IgD-negative memory B cell (primary cell): Measurements from ENCODE around the gene TNNC1. TPM values are rescaled to one million over a fixed set of nuclear protein-coding genes. Genes with fewer than 3 reads are reported as not detected.
A peak's percentile ranks its signal among the peaks of the same experiment; 100 is the strongest.

ENCODE experiments used
- H3K27ac Mint-ChIP-seq, 3 donors: one replicate each; pipeline ENCODE4 v1.8.0; 2020 to 2022; ENCODE audit warnings: mild to moderate bottlenecking in 3 of 3, mixed read lengths in 3 of 3, moderate library complexity in 1 of 3
- H3K27me3 Mint-ChIP-seq: one replicate; pipeline ENCODE4 v1.8.0; 2021; ENCODE audit warnings: mixed read lengths
- H3K36me3 Mint-ChIP-seq: one replicate; pipeline ENCODE4 v1.8.0; 2020; ENCODE audit warnings: mild to moderate bottlenecking, mixed read lengths
- H3K4me1 Mint-ChIP-seq, 3 donors: one replicate each; pipeline ENCODE4 v1.8.0; 2020 to 2022; ENCODE audit warnings: mixed read lengths in 3 of 3, mild to moderate bottlenecking in 1 of 3
- H3K4me3 Mint-ChIP-seq, 4 donors: one replicate each; pipeline ENCODE4 v1.8.0; 2020 to 2022; ENCODE audit warnings: mild to moderate bottlenecking in 4 of 4, mixed read lengths in 4 of 4, moderate library complexity in 3 of 4
- H3K9me3 Mint-ChIP-seq, 3 donors: one replicate each; pipeline ENCODE4 v1.8.0; 2020 to 2021; ENCODE audit warnings: mixed read lengths in 3 of 3, mild to moderate bottlenecking in 1 of 3
- polyA plus RNA-seq: library from polyadenylated mRNA; unstranded; fragments of 300-500 nt; fragmentation: Illumina TruSeq; gene quantifications from one replicate; pipeline ENCODE4 v1.2.3, GENCODE V29; 2021

The TNNC1 gene
- polyA plus RNA-seq, 1 donor from 2014 or later, result not detected

DNA sequence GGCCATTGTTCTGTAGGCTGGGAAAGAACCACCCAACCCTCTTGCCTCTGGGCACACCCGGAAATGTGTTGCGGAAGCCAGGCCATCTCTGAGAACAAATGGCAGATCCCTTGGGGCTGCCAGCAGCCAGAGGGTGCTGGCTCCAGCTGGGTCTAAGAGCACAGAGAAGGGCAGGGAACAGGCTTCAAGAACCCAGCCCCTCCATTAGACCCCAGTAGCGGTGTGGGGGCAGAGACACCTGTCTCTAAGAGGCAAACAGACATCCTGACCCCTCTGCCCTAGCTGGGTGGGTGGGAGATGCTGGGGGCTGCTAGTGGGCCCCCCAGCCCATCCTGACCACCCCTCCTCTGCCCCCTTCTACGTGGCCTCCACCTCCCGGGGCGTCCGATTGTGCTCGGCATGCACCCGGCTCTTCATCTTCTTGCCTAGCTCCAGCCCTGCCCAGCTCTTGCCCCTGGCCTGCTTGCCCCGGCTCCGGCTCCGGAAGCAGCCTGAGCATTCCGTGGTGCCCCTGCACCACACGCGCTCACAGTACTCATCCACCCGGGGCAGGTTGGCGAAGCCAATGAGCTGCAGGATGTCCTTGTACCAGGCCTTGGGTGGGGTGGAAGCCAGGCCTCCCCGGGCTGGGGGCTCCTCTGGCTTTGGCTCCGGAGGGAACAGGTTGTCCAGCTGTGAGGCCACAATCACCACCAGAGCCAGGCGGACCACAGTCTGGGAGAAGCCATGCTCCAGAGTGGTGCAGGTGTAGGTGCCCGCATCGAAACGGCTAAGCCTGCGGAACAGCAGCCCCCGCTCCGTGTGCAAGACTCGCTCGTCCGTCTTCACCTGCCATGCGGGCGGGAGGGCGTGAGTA, 18.4 kb downstream of the TNNC1 start:
- Mint-ChIP-seq H3K36me3 (no peaks in the 10 kb centered on the region), H3K4me3 (peak overlapping the region in 2 of 4 donors; percentile 15 to 76), H3K9me3 (no peaks in the 10 kb centered on the region), H3K27me3 (no peaks in the 10 kb centered on the region), H3K4me1 (peaks cover 0 to 6% (median 5%) of the 10 kb centered on the region in 3 donors), H3K27ac (no peak overlapping the region)

DNA sequence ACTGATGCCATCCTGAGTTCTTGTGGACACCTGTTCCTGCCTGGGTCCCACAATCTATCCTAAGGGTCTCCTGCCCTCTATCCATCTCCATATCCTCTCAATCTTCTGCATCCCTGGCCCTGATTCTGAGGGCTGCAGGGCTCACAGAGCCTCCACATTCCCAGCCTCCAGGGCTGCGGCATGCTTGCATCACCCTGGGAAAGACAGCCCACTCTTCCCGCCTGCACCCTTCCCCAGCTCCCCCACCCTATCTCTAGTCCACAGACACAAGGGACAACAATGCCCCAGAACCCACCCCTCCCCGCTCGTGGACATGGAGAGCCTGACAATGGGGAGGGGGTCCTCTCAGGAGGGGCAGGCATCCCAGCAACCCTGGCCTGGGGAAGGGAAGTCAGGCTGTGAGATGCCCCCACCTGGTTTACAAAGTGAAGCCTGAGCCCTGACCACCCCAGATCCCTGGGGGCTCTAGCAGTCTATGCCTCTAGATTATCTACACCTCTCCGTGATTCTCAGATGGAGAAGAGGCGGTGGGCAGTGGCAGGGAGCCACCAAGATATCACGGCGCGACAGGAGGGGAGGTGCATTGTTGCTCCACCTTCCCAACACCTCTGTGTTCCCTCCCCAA, 19.2 kb downstream of the TNNC1 start:
- H3K27ac Mint-ChIP-seq, result no peak overlapping the region
- no peaks in the 10 kb centered on the region for H3K36me3 Mint-ChIP-seq
- peaks cover 0 to 6% (median 5%) of the 10 kb centered on the region in 3 donors for H3K4me1 Mint-ChIP-seq
- no peak overlapping the region for H3K4me3 Mint-ChIP-seq
- H3K27me3 Mint-ChIP-seq, result no peaks in the 10 kb centered on the region
- no peaks in the 10 kb centered on the region for H3K9me3 Mint-ChIP-seq

DNA sequence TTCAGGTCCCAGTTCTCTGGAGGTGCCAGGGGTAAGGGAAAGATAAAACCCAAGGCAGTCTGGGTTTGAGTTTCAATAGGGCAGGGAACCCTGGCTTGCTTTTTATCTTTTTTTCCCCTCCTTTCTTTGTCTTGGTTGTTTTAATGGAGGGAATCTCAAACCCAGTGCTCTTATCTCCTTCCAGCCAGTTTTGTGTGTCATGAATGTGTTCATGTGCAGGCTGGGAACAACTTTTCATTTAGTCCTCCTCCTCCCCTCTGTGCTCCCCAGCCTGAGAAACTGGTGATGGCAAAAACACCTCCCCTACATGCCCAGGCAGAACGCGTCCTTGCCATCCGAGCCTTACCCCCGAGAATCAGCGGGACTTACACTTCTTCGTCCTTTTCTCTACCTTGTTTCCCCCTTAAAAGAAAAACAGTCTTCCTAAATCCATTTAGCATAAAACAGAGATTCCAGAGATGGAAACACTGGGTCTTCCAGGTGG, 19.8 kb downstream of the TNNC1 start:
- Mint-ChIP-seq H3K27me3 (no peaks in the 10 kb centered on the region), H3K27ac (peak overlapping the region in 1 of 3 donors; percentile 54), H3K4me1 (peaks cover 0 to 6% (median 5%) of the 10 kb centered on the region in 3 donors), H3K9me3 (no peaks in the 10 kb centered on the region), H3K36me3 (no peaks in the 10 kb centered on the region), H3K4me3 (no peak overlapping the region)

DNA sequence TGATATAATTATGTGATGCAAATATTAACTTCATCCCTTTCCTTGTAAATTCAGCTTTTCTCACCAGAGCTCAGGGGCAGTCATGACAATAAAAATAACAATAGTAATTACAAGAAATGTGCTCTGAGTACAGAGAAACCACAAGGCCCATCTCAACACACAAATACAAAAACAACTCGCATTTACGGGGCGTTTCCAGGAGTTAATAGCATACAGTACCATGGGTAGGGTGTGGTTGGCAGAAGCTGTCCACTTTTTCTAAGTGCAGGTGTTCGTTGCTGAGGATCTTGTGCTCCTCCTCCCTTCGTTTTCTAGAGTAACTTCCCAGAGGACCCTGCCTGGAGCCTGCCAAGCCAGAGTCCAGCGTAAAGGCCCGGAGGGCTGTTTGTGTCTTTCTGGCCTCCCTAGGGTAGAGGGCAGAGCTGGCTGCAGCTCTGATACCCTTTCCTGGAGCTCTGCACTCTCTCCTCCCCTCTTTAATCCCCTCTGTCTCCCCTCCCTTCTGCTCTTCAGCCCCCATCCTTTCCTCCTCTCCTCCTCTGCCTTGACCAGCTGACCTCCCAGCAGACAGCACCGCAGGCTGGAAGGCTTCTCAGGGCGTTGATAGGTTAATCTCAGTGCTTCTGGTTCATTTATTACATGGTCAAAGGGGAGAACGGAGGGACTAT, 20.4 kb downstream of the TNNC1 start:
- Mint-ChIP-seq H3K27me3 (no peaks in the 10 kb centered on the region), H3K9me3 (no peaks in the 10 kb centered on the region), H3K27ac (peak overlapping the region in 1 of 3 donors; percentile 54), H3K4me1 (peaks cover 0 to 6% (median 5%) of the 10 kb centered on the region in 3 donors), H3K4me3 (no peak overlapping the region), H3K36me3 (no peaks in the 10 kb centered on the region)

DNA sequence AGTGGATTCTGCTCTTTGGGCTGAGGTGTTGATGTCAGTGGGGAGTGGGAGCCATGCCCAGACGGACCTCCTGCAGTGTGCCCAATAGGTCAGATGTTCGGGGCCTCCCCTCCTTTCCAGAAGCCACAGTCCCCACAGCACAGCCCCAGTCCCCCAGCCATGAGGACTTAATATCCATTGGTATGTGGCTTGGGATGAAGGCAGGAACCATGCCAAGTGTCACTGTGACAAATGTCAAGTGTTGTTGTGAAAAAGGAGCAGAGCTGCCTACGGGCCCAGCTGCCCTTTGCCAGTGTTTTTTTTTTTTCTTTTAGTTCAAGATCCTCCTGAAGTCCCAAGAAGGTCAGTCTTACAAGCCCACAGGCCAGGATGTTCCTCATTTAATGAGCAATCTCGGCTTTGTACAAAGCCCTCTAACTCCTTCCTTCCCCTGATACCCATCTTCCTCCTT, 21.1 kb downstream of the TNNC1 start:
- H3K27ac Mint-ChIP-seq, result peak overlapping the region in 1 of 3 donors; percentile 31
- H3K27me3 Mint-ChIP-seq, result peaks cover 3% of the 10 kb centered on the region
- peaks cover 0 to 6% (median 5%) of the 10 kb centered on the region in 3 donors for H3K4me1 Mint-ChIP-seq
- H3K9me3 Mint-ChIP-seq, result no peaks in the 10 kb centered on the region
- no peaks in the 10 kb centered on the region for H3K36me3 Mint-ChIP-seq
- no peak overlapping the region for H3K4me3 Mint-ChIP-seq

DNA sequence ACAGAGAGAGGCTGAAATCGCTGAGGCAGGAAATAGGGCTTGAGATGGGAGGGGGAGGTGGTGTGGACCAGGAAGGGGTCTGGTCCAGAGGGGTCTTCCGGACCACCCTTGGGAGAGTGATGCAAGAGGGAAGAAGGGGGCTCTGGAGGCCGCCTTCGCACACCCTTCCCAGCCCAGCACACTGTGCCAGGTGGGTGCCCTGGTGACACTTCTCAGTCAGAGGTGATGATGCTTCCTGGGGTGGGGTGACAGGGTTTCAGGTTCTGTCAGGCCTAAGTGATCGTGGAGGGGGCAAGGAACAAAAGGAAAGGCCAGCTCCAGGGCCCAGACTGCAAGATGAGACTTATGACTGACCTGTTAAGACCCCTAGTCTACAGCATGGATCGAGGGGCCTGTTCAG, 21.6 kb downstream of the TNNC1 start:
- Mint-ChIP-seq H3K4me3 (peak overlapping the region in 2 of 4 donors; percentile 29 to 55), H3K9me3 (no peaks in the 10 kb centered on the region), H3K27ac (no peak overlapping the region), H3K4me1 (peaks cover 0 to 6% (median 5%) of the 10 kb centered on the region in 3 donors), H3K36me3 (no peaks in the 10 kb centered on the region), H3K27me3 (peaks cover 3% of the 10 kb centered on the region)

DNA sequence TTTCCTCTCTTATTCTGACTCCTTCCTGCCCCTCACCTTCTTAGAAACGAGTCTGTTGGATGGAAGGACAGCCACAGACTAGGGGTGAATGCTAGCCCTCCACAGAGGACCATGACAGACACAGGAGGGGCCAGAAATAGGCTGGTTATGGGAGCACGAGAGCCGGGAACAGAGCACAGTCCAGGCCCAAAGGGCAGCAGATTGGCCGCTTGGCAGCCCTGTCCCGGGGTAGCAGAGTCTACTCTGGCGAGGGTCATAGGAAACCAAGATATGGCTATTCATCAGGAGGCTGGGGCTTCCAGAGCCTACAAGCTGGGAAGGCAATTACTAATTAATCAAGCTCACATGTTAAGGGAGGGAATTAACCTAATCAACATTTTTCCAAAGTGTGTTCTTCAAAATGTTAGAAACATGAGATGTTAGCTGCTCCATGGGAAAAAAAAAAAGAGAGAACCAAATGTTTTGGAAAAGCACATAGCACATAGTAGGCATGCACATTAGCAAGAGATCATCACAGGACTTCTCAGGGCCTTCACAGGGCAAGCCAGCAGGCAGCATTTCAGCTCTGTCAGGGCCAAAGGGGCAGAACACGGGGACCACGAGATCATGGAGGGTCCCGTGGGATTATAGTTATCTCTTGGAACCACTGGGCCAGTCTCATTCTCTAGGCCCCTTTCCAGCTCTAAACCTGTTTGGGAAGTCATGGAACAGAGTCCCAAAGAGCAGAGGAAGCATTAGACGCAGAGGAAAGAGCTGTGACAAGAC, 22.2 kb downstream of the TNNC1 start:
- H3K27ac Mint-ChIP-seq, result no peak overlapping the region
- H3K9me3 Mint-ChIP-seq, result no peaks in the 10 kb centered on the region
- peak overlapping the region in 1 of 4 donors; percentile 55 for H3K4me3 Mint-ChIP-seq
- peaks cover 0 to 6% (median 5%) of the 10 kb centered on the region in 3 donors for H3K4me1 Mint-ChIP-seq
- peaks cover 3% of the 10 kb centered on the region for H3K27me3 Mint-ChIP-seq
- H3K36me3 Mint-ChIP-seq, result no peaks in the 10 kb centered on the region

DNA sequence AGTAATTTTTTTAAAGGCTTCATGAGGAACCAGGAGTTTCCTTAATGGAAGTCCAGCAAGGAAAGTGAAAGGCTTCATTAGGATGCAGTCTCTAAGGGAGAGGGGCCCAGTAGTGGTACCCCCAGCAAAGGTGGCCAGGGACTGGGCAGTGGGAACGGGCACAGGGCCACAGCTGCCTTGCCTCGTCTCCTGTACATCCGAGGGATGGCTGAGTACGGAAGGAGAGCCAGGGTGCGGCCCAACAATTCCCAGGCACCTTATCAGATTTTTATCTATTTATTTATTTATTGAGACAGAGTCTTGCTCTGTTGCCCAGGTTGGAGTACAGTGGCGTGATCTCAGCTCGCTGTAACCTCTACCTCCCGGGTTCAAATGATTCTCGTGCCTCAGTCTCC, 23.4 kb downstream of the TNNC1 start:
- Mint-ChIP-seq H3K4me1 (peaks cover 0 to 6% (median 5%) of the 10 kb centered on the region in 3 donors), H3K9me3 (no peaks in the 10 kb centered on the region), H3K27ac (no peak overlapping the region), H3K27me3 (peaks cover 3% of the 10 kb centered on the region), H3K36me3 (no peaks in the 10 kb centered on the region), H3K4me3 (no peak overlapping the region)

DNA sequence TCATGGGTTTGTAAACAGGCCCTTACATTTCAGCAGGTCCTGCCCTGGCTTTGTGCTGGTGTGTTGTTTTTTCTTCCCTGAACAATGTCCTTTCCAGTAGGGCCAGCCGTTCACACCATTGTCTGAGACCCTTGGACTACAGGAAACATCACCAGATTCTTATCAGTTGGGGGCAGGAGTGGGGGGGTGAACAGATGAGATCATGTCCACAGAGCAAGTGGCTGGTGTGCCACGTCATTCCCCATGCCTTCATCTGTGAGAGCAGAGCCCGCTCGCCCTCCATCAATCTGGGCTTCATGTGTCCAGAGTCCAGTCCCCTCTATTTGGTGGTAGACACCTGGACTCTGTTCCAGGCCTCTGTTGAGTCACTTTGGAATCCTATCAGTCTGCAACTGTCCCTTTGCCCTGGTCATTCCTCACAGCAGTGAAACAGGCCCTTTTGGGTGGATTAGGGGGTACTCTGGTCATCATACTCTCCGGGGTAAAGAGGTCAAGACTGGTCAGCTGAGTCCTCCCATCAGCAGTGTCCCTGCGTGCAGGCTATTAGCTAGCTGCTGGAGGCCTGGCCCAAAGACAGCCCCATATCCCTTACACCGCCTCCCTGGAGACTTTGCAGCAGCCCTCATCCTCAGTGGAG, 23.9 kb downstream of the TNNC1 start:
- Mint-ChIP-seq H3K9me3 (no peaks in the 10 kb centered on the region), H3K27ac (no peak overlapping the region), H3K36me3 (no peaks in the 10 kb centered on the region), H3K27me3 (peaks cover 3% of the 10 kb centered on the region), H3K4me3 (no peak overlapping the region), H3K4me1 (peaks cover 0 to 6% (median 5%) of the 10 kb centered on the region in 3 donors)

DNA sequence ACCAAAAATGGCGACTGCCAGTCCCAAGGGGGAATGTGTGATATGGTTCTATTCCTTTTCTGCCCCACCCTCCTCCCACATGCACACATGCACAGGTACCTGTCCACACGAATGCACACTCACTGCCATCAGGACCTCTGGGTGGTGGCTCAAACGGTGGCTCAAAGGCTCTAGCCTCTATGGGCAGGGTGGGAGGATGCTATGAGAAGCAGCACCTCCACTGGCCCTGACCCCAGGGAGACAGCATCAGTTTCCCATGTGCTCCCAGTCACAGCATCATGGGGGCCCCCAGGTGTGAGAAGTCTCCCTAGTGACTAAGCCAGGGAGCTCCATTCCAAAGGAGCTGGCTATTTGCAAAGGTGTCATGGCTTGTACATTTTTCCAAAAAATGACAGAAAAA, 24.8 kb downstream of the TNNC1 start:
- Mint-ChIP-seq H3K36me3 (no peaks in the 10 kb centered on the region), H3K27me3 (peaks cover 3% of the 10 kb centered on the region), H3K27ac (no peak overlapping the region), H3K9me3 (no peaks in the 10 kb centered on the region), H3K4me3 (no peak overlapping the region), H3K4me1 (peaks cover 0 to 6% (median 5%) of the 10 kb centered on the region in 3 donors)

DNA sequence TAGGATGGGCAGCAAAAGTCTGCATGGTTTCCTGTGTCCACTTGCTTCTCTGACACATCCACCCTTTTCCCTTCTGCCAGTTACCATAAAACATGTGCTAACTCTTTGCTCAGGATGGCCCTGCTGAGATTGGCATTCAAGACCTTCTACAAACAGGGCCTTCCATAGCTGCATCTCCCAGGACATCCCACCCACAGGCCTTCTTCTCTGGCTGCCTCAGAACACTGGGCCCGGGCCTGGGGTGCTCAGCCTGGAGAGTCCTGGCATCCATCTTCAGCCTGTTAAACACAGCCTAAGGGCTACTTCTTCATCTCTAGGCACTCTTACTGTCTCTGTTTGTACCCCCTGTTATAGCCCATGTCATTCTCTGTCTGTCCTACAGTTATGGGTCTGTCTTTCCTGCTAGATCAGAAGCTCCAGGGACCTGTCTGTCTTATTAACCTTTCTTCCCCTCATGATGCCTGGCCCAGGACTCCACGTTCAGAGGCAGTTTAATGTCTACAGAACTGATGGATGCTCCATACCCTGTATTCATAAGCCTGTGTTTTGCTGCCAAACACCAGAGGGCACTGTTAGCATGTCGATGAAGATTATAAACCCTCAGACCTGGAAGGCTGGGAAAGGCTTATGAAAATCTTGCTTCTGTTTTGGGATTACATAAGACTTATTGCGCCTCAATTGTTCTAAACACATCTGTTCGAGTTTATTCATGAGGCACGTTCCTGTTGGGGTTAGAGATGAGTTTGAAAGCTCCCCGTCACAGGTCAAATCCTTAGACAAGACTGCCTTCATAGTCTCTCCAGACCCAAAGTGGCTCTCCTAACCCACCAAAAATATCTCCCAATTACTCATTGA, 25.5 kb downstream of the TNNC1 start:
- no peak overlapping the region for H3K4me3 Mint-ChIP-seq
- no peaks in the 10 kb centered on the region for H3K9me3 Mint-ChIP-seq
- no peak overlapping the region for H3K27ac Mint-ChIP-seq
- peaks cover 3% of the 10 kb centered on the region for H3K27me3 Mint-ChIP-seq
- no peaks in the 10 kb centered on the region for H3K36me3 Mint-ChIP-seq
- H3K4me1 Mint-ChIP-seq, result peaks cover 0 to 6% (median 5%) of the 10 kb centered on the region in 3 donors

DNA sequence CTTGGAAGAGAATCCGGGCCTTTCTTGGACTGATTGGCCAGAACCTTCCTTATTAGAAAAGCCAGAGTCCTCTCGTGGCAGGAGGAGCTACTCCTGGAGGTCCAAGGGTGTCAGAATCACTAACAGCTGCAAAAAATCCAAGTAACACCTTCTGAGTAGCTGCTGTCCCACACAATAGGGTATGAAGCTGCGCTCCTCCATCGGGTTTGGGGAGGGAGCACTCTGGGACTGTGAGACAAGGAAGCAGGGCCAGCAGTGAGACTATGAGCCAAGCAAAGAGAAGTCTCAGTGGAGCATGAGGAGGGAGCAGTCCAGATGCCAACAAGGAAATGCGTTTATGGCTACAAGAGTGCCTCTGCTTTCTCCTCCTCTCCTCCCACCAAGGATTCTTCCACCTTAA, 30.7 kb downstream of the TNNC1 start:
- H3K27me3 Mint-ChIP-seq, result peaks cover 3% of the 10 kb centered on the region
- H3K4me3 Mint-ChIP-seq, result no peak overlapping the region
- no peaks in the 10 kb centered on the region for H3K9me3 Mint-ChIP-seq
- H3K27ac Mint-ChIP-seq, result no peak overlapping the region
- no peaks in the 10 kb centered on the region for H3K36me3 Mint-ChIP-seq
- peaks cover 0 to 1% (median 0%) of the 10 kb centered on the region in 3 donors for H3K4me1 Mint-ChIP-seq

DNA sequence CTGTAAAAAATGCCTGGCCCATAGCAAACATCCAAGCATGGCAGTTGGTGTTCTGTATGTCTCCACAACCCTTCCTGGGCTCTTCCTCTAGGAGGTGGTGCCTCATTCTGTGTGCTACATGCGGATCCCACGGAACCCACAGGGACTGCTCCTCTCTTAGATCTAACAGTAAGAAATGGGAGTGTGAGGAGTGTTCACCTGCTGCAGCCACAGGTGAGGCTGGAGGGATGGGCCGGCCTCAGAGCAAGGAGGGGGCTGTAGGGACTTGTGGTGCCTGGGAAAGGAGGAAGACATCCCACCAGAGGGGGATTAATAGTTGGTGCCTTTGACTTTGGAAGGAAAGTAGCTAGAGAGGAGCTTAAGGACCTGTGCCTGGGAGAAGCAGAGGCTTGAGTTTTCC, 31.2 kb downstream of the TNNC1 start:
- H3K36me3 Mint-ChIP-seq, result no peaks in the 10 kb centered on the region
- peak overlapping the region in 1 of 3 donors; percentile 44 for H3K27ac Mint-ChIP-seq
- no peaks in the 10 kb centered on the region for H3K27me3 Mint-ChIP-seq

More for the DNA sequence above, 31.2 kb downstream of the TNNC1 start:
- H3K9me3 Mint-ChIP-seq, result no peaks in the 10 kb centered on the region
- H3K4me3 Mint-ChIP-seq, result no peak overlapping the region
- H3K4me1 Mint-ChIP-seq, result peaks cover 0 to 2% (median 1%) of the 10 kb centered on the region in 3 donors
